22Rv1 (cell line): ENCODE data around the gene TBC1D5.

Source experiments
- CTCF ChIP-seq: fragments of 450-650 bp; IDR thresholded peaks from 2 replicates; pipeline ENCODE4 v1.5.1; 2017; ENCODE audit warnings: mild to moderate bottlenecking
- ZFX ChIP-seq: fragments of 450-650 bp; IDR thresholded peaks from 2 replicates; pipeline ENCODE4 v1.6.1; 2017; ENCODE audit warnings: antibody characterized with exemption, borderline replicate concordance

- TF ChIP-seq CTCF (no peak), ZFX (no peak)
These were observed 554.1 kb downstream of the TBC1D5 start for GRCh38 chr3:17188378-17188777.
